Activated CD8-positive, alpha-beta T cell treated with anti-CD3 and anti-CD28 coated beads, Interleukin-2, amount 10 ng/mL, durations not matched to agents 7 days and 5 days (primary cell): Measurements from ENCODE around the gene RPS8. TPM values are rescaled to one million over a fixed set of nuclear protein-coding genes. Genes with fewer than 3 reads are reported as not detected.
"Not testable (repeated sequence)": the region's sequence is repeated elsewhere in the genome, so short reads cannot be mapped to it uniquely, and the experiment has no call there.

Experiments
- ATAC-seq: fragments of 150-1000 bp; cut with Tn5 transposase; one replicate; pipeline ENCODE4 v1.10.0; 2021; ENCODE audit warnings: moderate library complexity
- CTCF ChIA-PET: fragments of 350-600 bp; sonication (Branson Sonifier 250); formaldehyde crosslinking; loops from one replicate; lab custom pipeline; 2021; ENCODE audit warnings: antibody characterized with exemption; lab: Charles Lee
- POLR2A ChIA-PET: fragments of 350-600 bp; sonication (Branson Sonifier 250); formaldehyde crosslinking; loops from one replicate; lab custom pipeline; 2021; ENCODE audit warnings: antibody characterized with exemption; lab: Charles Lee
- DNase-seq: peaks from one replicate; pipeline ENCODE4 v3.0.0-alpha.2; 2020
- H3K27ac Mint-ChIP-seq: one replicate; pipeline ENCODE4 v1.8.0; 2021; ENCODE audit warnings: mild to moderate bottlenecking, mixed read lengths
- H3K27me3 Mint-ChIP-seq: one replicate; pipeline ENCODE4 v1.8.0; 2021; ENCODE audit warnings: low read depth, mixed read lengths
- H3K36me3 Mint-ChIP-seq: one replicate; pipeline ENCODE4 v1.8.0; 2021; ENCODE audit warnings: low read depth, mixed read lengths
- H3K4me1 Mint-ChIP-seq: one replicate; pipeline ENCODE4 v1.8.0; 2021; ENCODE audit warnings: low read depth, mixed read lengths
- H3K4me3 Mint-ChIP-seq: one replicate; pipeline ENCODE4 v1.8.0; 2021; ENCODE audit warnings: mild to moderate bottlenecking, mixed read lengths
- H3K9me3 Mint-ChIP-seq: one replicate; pipeline ENCODE4 v1.8.0; 2022; ENCODE audit warnings: mixed read lengths; ENCODE audit not compliant: insufficient read depth
- total RNA-seq, 2 experiments: library from RNA; stranded (reverse); gene quantifications; one replicate each; pipeline ENCODE4 v1.2.3, GENCODE V29; 2021

Gene RPS8
- total RNA-seq, 2 experiments from 2014 or later, result 1,750 to 1,777 TPM

- H3K4me3 Mint-ChIP-seq, result no peak overlapping the region
- ATAC-seq, result no peak
- no peaks in the 10 kb centered on the region for H3K27me3 Mint-ChIP-seq
- H3K36me3 Mint-ChIP-seq, result no peaks in the 10 kb centered on the region
- ChIA-PET POLR2A (interaction anchor here (1.1 to 8.8 kb wide), 7 partner anchors 9 to 70 kb away, joined by 3 to 115 read pairs (median 8); partner anchors contain the start of genes PLK3, RNU5D-1 and RPS8), CTCF (interaction anchor here (0.5 to 2.9 kb wide), 4 partner anchors 8 to 223 kb away, joined by 3 to 28 read pairs (median 6); partner anchors contain the start of gene PLK3)
- no peak overlapping the region for H3K27ac Mint-ChIP-seq
- no peaks in the 10 kb centered on the region for H3K9me3 Mint-ChIP-seq
- peaks cover 8% of the 10 kb centered on the region for H3K4me1 Mint-ChIP-seq
- DNase-seq, result no peak
Observed at GRCh38 chr1:44790968-44791801, 15.8 kb downstream of the RPS8 start.

GRCh38 chr1:44792736-44793502 is 17.6 kb downstream of the RPS8 start:
- no peak for ATAC-seq
- H3K27ac Mint-ChIP-seq, result no peak overlapping the region
- no peaks in the 10 kb centered on the region for H3K9me3 Mint-ChIP-seq
- no peaks in the 10 kb centered on the region for H3K27me3 Mint-ChIP-seq
- no peak for DNase-seq
- ChIA-PET POLR2A (interaction anchor here (1.1 to 3.4 kb wide), 6 partner anchors 14 to 72 kb away, joined by 3 to 44 read pairs (median 10); partner anchors contain the start of genes BTBD19, DYNLT4, RNU5D-1 and RPS8), CTCF (interaction anchor here (0.7 to 2.5 kb wide), 13 partner anchors 9 to 507 kb away, joined by 3 to 26 read pairs (median 5); partner anchors contain the start of genes HECTD3, RNU5D-1, RPS8 and UROD)
- H3K4me3 Mint-ChIP-seq, result no peak overlapping the region
- H3K36me3 Mint-ChIP-seq, result no peaks in the 10 kb centered on the region
- H3K4me1 Mint-ChIP-seq, result peaks cover 3% of the 10 kb centered on the region

- not testable (repeated sequence) for H3K9me3 Mint-ChIP-seq, H3K27me3 Mint-ChIP-seq, DNase-seq, H3K27ac Mint-ChIP-seq, H3K4me3 Mint-ChIP-seq, ATAC-seq
- Mint-ChIP-seq H3K36me3 (peaks cover 16% of the 10 kb centered on the region), H3K4me1 (peaks cover 27% of the 10 kb centered on the region)
- POLR2A ChIA-PET, result interaction anchor here (0.5 to 16.7 kb wide), 4 partner anchors 13 to 215 kb away, joined by 3 to 713 read pairs (median 126); partner anchors contain the start of genes BTBD19, DYNLT4 and RNU5D-1
- CTCF ChIA-PET, result interaction anchor here (0.9 to 1.4 kb wide), 2 partner anchors 11 to 13 kb away, joined by 3 to 5 read pairs; no protein-coding TSS in a partner anchor
Observed at GRCh38 chr1:44797886-44798285, 22.5 kb downstream of the RPS8 start.

GRCh38 chr1:44798481-44799365 is 23.4 kb downstream of the RPS8 start:
- CTCF ChIA-PET, result interaction anchor here (0.8 to 3.5 kb wide), 13 partner anchors 8 to 214 kb away, joined by 3 to 34 read pairs (median 6); partner anchors contain the start of genes BTBD19, DYNLT4, HECTD3 and RPS8
- Mint-ChIP-seq H3K27me3 (no peaks in the 10 kb centered on the region), H3K27ac (peak overlapping the region; percentile 100), H3K4me1 (peaks cover 35% of the 10 kb centered on the region), H3K36me3 (peaks cover 23% of the 10 kb centered on the region), H3K4me3 (peak overlapping the region; percentile 96), H3K9me3 (no peaks in the 10 kb centered on the region)
- POLR2A ChIA-PET, result interaction anchor here (0.5 to 16.7 kb wide), 5 partner anchors 13 to 214 kb away, joined by 3 to 713 read pairs (median 22); partner anchors contain the start of genes BTBD19, DYNLT4 and RNU5D-1
- ATAC-seq, result no peak
- no peak for DNase-seq

- H3K27me3 Mint-ChIP-seq, result no peaks in the 10 kb centered on the region
Observed at GRCh38 chr1:44799770-44800584, 24.6 kb downstream of the RPS8 start, which contains the start of gene PLK3. Gene PLK3, plus strand, starts transcription at chr1:44800377. Its CDS starts 87 bp downstream, at chr1:44800464.

GRCh38 chr1:44801491-44802305 is 26.4 kb downstream of the RPS8 start:
- H3K9me3 Mint-ChIP-seq, result no peaks in the 10 kb centered on the region
- ATAC-seq (no peak), DNase-seq (no peak)
- POLR2A ChIA-PET, result interaction anchor here (0.6 to 16.7 kb wide), 12 partner anchors 10 to 142 kb away, joined by 3 to 713 read pairs (median 12); partner anchors contain the start of genes BEST4, BTBD19, DYNLT4 and RNU5D-1
- peak overlapping the region; percentile 96 for H3K27ac Mint-ChIP-seq
- H3K36me3 Mint-ChIP-seq, result peaks cover 45% of the 10 kb centered on the region
- H3K4me3 Mint-ChIP-seq, result peak overlapping the region; percentile 96
- H3K4me1 Mint-ChIP-seq, result peaks cover 54% of the 10 kb centered on the region
- no peaks in the 10 kb centered on the region for H3K27me3 Mint-ChIP-seq
- CTCF ChIA-PET, result interaction anchor here (0.9 to 3.5 kb wide), 6 partner anchors 8 to 26 kb away, joined by 4 to 66 read pairs (median 28); partner anchors contain the start of genes BEST4, BTBD19 and RPS8

More at GRCh38 chr1:44799770-44800584, 24.6 kb downstream of the RPS8 start, which contains the start of gene PLK3:
- Mint-ChIP-seq H3K4me3 (peak within 1 kb of the TSS; percentile 96), H3K27ac (peak within 1 kb of the TSS; percentile 100), H3K4me1 (peaks cover 42% of the 10 kb centered on the region), H3K36me3 (peaks cover 32% of the 10 kb centered on the region), H3K9me3 (no peaks in the 10 kb centered on the region)
- ATAC-seq, result peak; percentile 77
- DNase-seq, result peak; percentile 99
- ChIA-PET CTCF (interaction anchor here (0.6 to 3.5 kb wide), 24 partner anchors 9 to 598 kb away, joined by 3 to 66 read pairs (median 4); partner anchors contain the start of genes BEST4, BTBD19, EIF2B3 and HECTD3), POLR2A (interaction anchor here (0.6 to 16.7 kb wide), 21 partner anchors 9 to 540 kb away, joined by 3 to 713 read pairs (median 5); partner anchors contain the start of genes BEST4, BTBD19, DYNLT4 and EIF2B3)

GRCh38 chr1:44802306-44803061 is 27.1 kb downstream of the RPS8 start:
- ATAC-seq, result no peak
- Mint-ChIP-seq H3K4me1 (peaks cover 62% of the 10 kb centered on the region), H3K36me3 (peaks cover 53% of the 10 kb centered on the region), H3K4me3 (peak overlapping the region; percentile 96), H3K27ac (peak overlapping the region; percentile 96), H3K9me3 (no peaks in the 10 kb centered on the region), H3K27me3 (no peaks in the 10 kb centered on the region)
- ChIA-PET POLR2A (interaction anchor here (0.9 to 16.7 kb wide), 4 partner anchors 9 to 81 kb away, joined by 3 to 713 read pairs (median 120); partner anchors contain the start of genes BTBD19 and DYNLT4), CTCF (interaction anchor here (0.9 kb wide), 1 partner anchor 17 kb away, joined by 4 read pairs; no protein-coding TSS in a partner anchor)
- no peak for DNase-seq

- CTCF ChIA-PET, result interaction anchor here (0.9 kb wide), 1 partner anchor 16 kb away, joined by 4 read pairs; no protein-coding TSS in a partner anchor
- Mint-ChIP-seq H3K27me3 (no peaks in the 10 kb centered on the region), H3K9me3 (no peaks in the 10 kb centered on the region), H3K36me3 (peaks cover 58% of the 10 kb centered on the region), H3K27ac (peak overlapping the region; percentile 70), H3K4me3 (peak overlapping the region; percentile 96), H3K4me1 (peaks cover 67% of the 10 kb centered on the region)
- DNase-seq (no peak), ATAC-seq (no peak)
- POLR2A ChIA-PET, result interaction anchor here (0.9 to 16.7 kb wide), 5 partner anchors 8 to 81 kb away, joined by 3 to 713 read pairs (median 10); partner anchors contain the start of genes BTBD19 and DYNLT4
Observed at GRCh38 chr1:44803062-44803311, 27.6 kb downstream of the RPS8 start.
